WTC11 (cell line): ENCODE measurements around the gene GALNT2. TPM values are rescaled to one million over a fixed set of nuclear protein-coding genes. Genes with fewer than 3 reads are reported as not detected.

Experiments used
- ATAC-seq: fragments of 200-7000 bp; cut with Tn5 transposase; 2 replicates; pipeline ENCODE4 v1.10.0; 2021; ENCODE audit warnings: mild to moderate bottlenecking, moderate library complexity
- CTCF ChIA-PET: fragments of 300-600 bp; sonication (Branson Sonifier 250); formaldehyde crosslinking; loops from one replicate; lab custom pipeline; 2021; ENCODE audit warnings: antibody characterized with exemption; lab: Charles Lee
- POLR2A ChIA-PET: fragments of 350-600 bp; sonication (Branson Sonifier 250); formaldehyde crosslinking; loops from one replicate; lab custom pipeline; 2021; ENCODE audit warnings: antibody characterized with exemption; lab: Charles Lee
- DNase-seq: peaks from one replicate; pipeline ENCODE4 v3.0.0; 2021; ENCODE audit warnings: low spot score
- H3K27ac Mint-ChIP-seq: 2 replicates; pipeline ENCODE4 v1.8.0; 2021; ENCODE audit warnings: mixed read lengths
- H3K27me3 Mint-ChIP-seq: 2 replicates; pipeline ENCODE4 v1.8.0; 2021; ENCODE audit warnings: low read depth, mild to moderate bottlenecking, moderate library complexity, mixed read lengths
- H3K36me3 Mint-ChIP-seq: 2 replicates; pipeline ENCODE4 v1.8.0; 2021; ENCODE audit warnings: mixed read lengths
- H3K4me1 Mint-ChIP-seq: 2 replicates; pipeline ENCODE4 v1.8.0; 2022; ENCODE audit warnings: mixed read lengths
- H3K4me3 Mint-ChIP-seq: 2 replicates; pipeline ENCODE4 v1.8.0; 2021; ENCODE audit warnings: mild to moderate bottlenecking, moderate library complexity, mixed read lengths
- H3K9me3 Mint-ChIP-seq: 2 replicates; pipeline ENCODE4 v1.8.0; 2021; ENCODE audit warnings: mixed read lengths
- AFF4 ChIP-seq: sonication (generic); formaldehyde crosslinking; IDR thresholded peaks from 2 replicates; pipeline ENCODE4 v1.8.1; 2023; ENCODE audit warnings: mild to moderate bottlenecking, missing genetic modification reagents, borderline replicate concordance
- ELF4 ChIP-seq: sonication (generic); formaldehyde crosslinking; IDR thresholded peaks from 2 replicates; pipeline ENCODE4 v1.8.1; 2022; ENCODE audit warnings: low read depth, mild to moderate bottlenecking, moderate library complexity, missing genetic modification reagents
- ETV6 ChIP-seq: sonication (generic); formaldehyde crosslinking; IDR thresholded peaks from 2 replicates; pipeline ENCODE4 v1.8.1; 2022; ENCODE audit warnings: mild to moderate bottlenecking, missing genetic modification reagents
- FOXP1 ChIP-seq: sonication (generic); formaldehyde crosslinking; IDR thresholded peaks from 2 replicates; pipeline ENCODE4 v1.8.0; 2022; ENCODE audit warnings: missing genetic modification reagents, mild to moderate bottlenecking, moderate library complexity, borderline replicate concordance
- JUN ChIP-seq: sonication (generic); formaldehyde crosslinking; IDR thresholded peaks from 2 replicates; pipeline ENCODE4 v1.8.0; 2023; ENCODE audit warnings: mild to moderate bottlenecking, missing genetic modification reagents
- NR2C2 ChIP-seq: sonication (generic); formaldehyde crosslinking; IDR thresholded peaks from 2 replicates; pipeline ENCODE4 v1.8.0; 2022; ENCODE audit warnings: mild to moderate bottlenecking, missing genetic modification reagents
- NR3C1 ChIP-seq: sonication (generic); formaldehyde crosslinking; conservative IDR thresholded peaks from 2 replicates; pipeline ENCODE4 v1.8.1; 2023; ENCODE audit warnings: low read depth, mild to moderate bottlenecking, missing genetic modification reagents
- PRDM15 ChIP-seq: sonication (generic); formaldehyde crosslinking; IDR thresholded peaks from 2 replicates; pipeline ENCODE4 v1.8.0; 2022; ENCODE audit warnings: missing genetic modification reagents
- PRRX2 ChIP-seq: fragments of 250-450 bp; sonication (Bioruptor Pico); IDR thresholded peaks from 2 replicates; pipeline ENCODE4 v1.8.0; 2021; ENCODE audit warnings: mild to moderate bottlenecking
- SP1 ChIP-seq: sonication (generic); formaldehyde crosslinking; conservative IDR thresholded peaks from 2 replicates; pipeline ENCODE4 v1.8.1; 2022; ENCODE audit warnings: missing genetic modification reagents
- ZNF423 ChIP-seq: fragments of 250-450 bp; sonication (Bioruptor Pico); IDR thresholded peaks from 2 replicates; pipeline ENCODE4 v2.1.2; 2022; ENCODE audit warnings: mild to moderate bottlenecking, moderate library complexity
- ZNF532 ChIP-seq: fragments of 250-450 bp; sonication (Bioruptor Pico); IDR thresholded peaks from 2 replicates; pipeline ENCODE4 v1.9.0; 2021; ENCODE audit warnings: mild to moderate bottlenecking, borderline replicate concordance
- ZNF671 ChIP-seq: fragments of 250-450 bp; sonication (Bioruptor Pico); IDR thresholded peaks from 2 replicates; pipeline ENCODE4 v1.8.0; 2021; ENCODE audit warnings: mild to moderate bottlenecking
- total RNA-seq: library from RNA; stranded (reverse); gene quantifications from 3 replicates; pipeline ENCODE4 v1.2.3, GENCODE V29; 2021
- TF ChIP-seq, protein P1 (sequence below): sonication (generic); formaldehyde crosslinking; IDR thresholded peaks from 2 replicates; pipeline ENCODE4 v1.8.0; 2022; ENCODE audit warnings: mild to moderate bottlenecking, missing genetic modification reagents
- TF ChIP-seq, protein P2 (sequence below): sonication (generic); formaldehyde crosslinking; IDR thresholded peaks from 2 replicates; pipeline ENCODE4 v1.8.1; 2022; ENCODE audit warnings: low read depth, mild to moderate bottlenecking, moderate library complexity, missing genetic modification reagents, borderline replicate concordance

The GALNT2 gene
- total RNA-seq, 1 experiment from 2014 or later: 74.8 TPM

DNA sequence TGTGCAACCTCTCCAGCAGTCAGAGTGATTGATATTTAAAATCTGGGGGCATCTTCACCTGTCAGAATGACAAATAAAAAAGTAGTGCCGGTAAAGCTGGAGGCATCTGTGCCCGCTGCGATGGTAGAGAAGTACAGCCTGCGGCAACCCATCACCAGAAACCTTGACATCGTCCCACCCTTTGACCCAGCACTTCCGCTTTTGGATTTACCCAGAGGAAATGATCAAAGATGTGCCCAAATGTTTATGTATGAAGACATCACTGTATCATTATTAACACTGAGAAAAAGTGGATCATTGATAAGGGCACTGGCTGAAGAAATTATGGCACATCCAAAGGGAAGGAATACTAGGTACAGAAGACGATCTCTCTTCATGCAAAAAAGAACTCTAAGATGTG, 263.1 kb downstream of the GALNT2 start:
- no peaks in the 10 kb centered on the region for H3K9me3 Mint-ChIP-seq
- TF ChIP-seq ETV6 (no peak), SP1 (CRISPR knock-in tag) (no peak), ZNF671 (no peak), PRRX2 (no peak), ELF4 (CRISPR knock-in tag) (no peak), JUN (CRISPR knock-in tag) (no peak), AFF4 (no peak), NR3C1 (CRISPR knock-in tag) (no peak), NR2C2 (CRISPR knock-in tag) (no peak), PRDM15 (CRISPR knock-in tag) (no peak), ZNF423 (no peak), FOXP1 (no peak), ZNF532 (CRISPR knock-in tag) (no peak)
- TF ChIP-seq, protein P1, sequence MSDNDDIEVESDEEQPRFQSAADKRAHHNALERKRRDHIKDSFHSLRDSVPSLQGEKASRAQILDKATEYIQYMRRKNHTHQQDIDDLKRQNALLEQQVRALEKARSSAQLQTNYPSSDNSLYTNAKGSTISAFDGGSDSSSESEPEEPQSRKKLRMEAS (CRISPR knock-in tag): no peak
- TF ChIP-seq, protein P2, sequence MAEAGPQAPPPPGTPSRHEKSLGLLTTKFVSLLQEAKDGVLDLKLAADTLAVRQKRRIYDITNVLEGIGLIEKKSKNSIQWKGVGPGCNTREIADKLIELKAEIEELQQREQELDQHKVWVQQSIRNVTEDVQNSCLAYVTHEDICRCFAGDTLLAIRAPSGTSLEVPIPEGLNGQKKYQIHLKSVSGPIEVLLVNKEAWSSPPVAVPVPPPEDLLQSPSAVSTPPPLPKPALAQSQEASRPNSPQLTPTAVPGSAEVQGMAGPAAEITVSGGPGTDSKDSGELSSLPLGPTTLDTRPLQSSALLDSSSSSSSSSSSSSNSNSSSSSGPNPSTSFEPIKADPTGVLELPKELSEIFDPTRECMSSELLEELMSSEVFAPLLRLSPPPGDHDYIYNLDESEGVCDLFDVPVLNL (CRISPR knock-in tag): no peak
- TF ChIP-seq, all 79 proteins: peak for 0
- Mint-ChIP-seq H3K4me3 (no peak overlapping the region), H3K36me3 (peaks cover 22% of the 10 kb centered on the region), H3K27me3 (no peaks in the 10 kb centered on the region), H3K4me1 (peaks cover 27% of the 10 kb centered on the region), H3K27ac (no peak overlapping the region)
- ATAC-seq (no peak), DNase-seq (no peak)
- ChIA-PET POLR2A (interaction anchor here (0.6 kb wide), 1 partner anchor 125 kb away, joined by 3 read pairs; no protein-coding TSS in a partner anchor), CTCF (no interaction called here)
